Neural cell (in vitro differentiated cells): ENCODE results near the gene GAA. TPM values are rescaled to one million over a fixed set of nuclear protein-coding genes. Genes with fewer than 3 reads are reported as not detected.

ENCODE experiments used
- H2AFZ ChIP-seq: fragments of 200-600, 300-800 bp; sonication (generic), shearing (Covaris generic); 2 replicates; pipeline ENCODE4 v1.6.0; 2014; ENCODE audit warnings: low read depth, mild to moderate bottlenecking, antibody characterized with exemption, low read length, moderate library complexity
- H3F3A ChIP-seq: fragments of 200-600 bp; shearing (Covaris generic); 2 replicates; pipeline ENCODE4 v1.6.1; 2016; ENCODE audit warnings: mild to moderate bottlenecking, moderate library complexity, mixed read lengths, antibody characterized with exemption, low read length; ENCODE audit not compliant: insufficient read depth, poor library complexity, severe bottlenecking
- H3K27ac ChIP-seq: fragments of 200-600, 300-800 bp; sonication (generic), shearing (Covaris generic); 2 replicates; pipeline ENCODE4 v1.5.1; 2014; ENCODE audit warnings: mild to moderate bottlenecking, low read length, moderate library complexity
- H3K27me3 ChIP-seq: fragments of 300-800, 200-600 bp; sonication (generic), shearing (Covaris generic); 2 replicates; pipeline ENCODE4 v1.6.0; 2014; ENCODE audit warnings: mild to moderate bottlenecking, low read depth, low read length, moderate library complexity; ENCODE audit not compliant: insufficient read depth
- H3K36me3 ChIP-seq: fragments of 300-800, 200-600 bp; sonication (generic), shearing (Covaris generic); 2 replicates; pipeline ENCODE4 v1.5.1; 2014; ENCODE audit warnings: mild to moderate bottlenecking, antibody characterized with exemption, low read length, moderate library complexity; ENCODE audit not compliant: insufficient read depth
- H3K4me2 ChIP-seq: fragments of 300-800, 200-600 bp; sonication (generic), shearing (Covaris generic); 2 replicates; pipeline ENCODE4 v1.6.0; 2014; ENCODE audit warnings: mild to moderate bottlenecking, low read length
- H3K4me3 ChIP-seq: fragments of 300-800, 200-600 bp; sonication (generic), shearing (Covaris generic); 2 replicates; pipeline ENCODE4 v1.5.1; 2014; ENCODE audit warnings: mild to moderate bottlenecking, low read length, moderate library complexity
- H3K79me2 ChIP-seq: fragments of 200-600 bp; shearing (Covaris generic); replicated peaks from 2 replicates; pipeline ENCODE4 v1.6.0; 2014; ENCODE audit warnings: mild to moderate bottlenecking, low read length, moderate library complexity; ENCODE audit not compliant: insufficient read depth
- H3K9ac ChIP-seq: fragments of 300-800, 200-600 bp; sonication (generic), shearing (Covaris generic); 2 replicates; pipeline ENCODE4 v1.6.1; 2016; ENCODE audit warnings: mild to moderate bottlenecking, low read length, mixed read lengths
- H3K9me2 ChIP-seq: fragments of 200-600 bp; shearing (Covaris generic); 2 replicates; pipeline ENCODE4 v1.6.1; 2016; ENCODE audit warnings: mild to moderate bottlenecking, low read length, mixed read lengths; ENCODE audit not compliant: insufficient read depth
- H3K9me3 ChIP-seq: fragments of 200-600, 300-800 bp; sonication (generic), shearing (Covaris generic); 2 replicates; pipeline ENCODE4 v1.6.1; 2016; ENCODE audit warnings: mild to moderate bottlenecking, mixed run types, low read length, moderate library complexity, mixed read lengths
- H4K20me1 ChIP-seq: fragments of 200-600 bp; shearing (Covaris generic); 2 replicates; pipeline ENCODE4 v1.6.1; 2016; ENCODE audit warnings: mild to moderate bottlenecking, mixed run types; ENCODE audit not compliant: insufficient read depth
- EP300 ChIP-seq: fragments of 450-650 bp; conservative IDR thresholded peaks from 2 replicates; pipeline ENCODE4 v1.6.1; 2014; ENCODE audit warnings: antibody characterized with exemption, mild to moderate bottlenecking, moderate library complexity; ENCODE audit not compliant: poor library complexity, severe bottlenecking
- EZH2 ChIP-seq: fragments of 200-600, 300-800 bp; shearing (Covaris generic), sonication (generic); IDR thresholded peaks from 2 replicates; pipeline ENCODE4 v1.6.1; 2014; ENCODE audit warnings: antibody characterized with exemption, low read length, borderline replicate concordance, mild to moderate bottlenecking; ENCODE audit not compliant: insufficient read depth, poor library complexity, severe bottlenecking
- MXI1 ChIP-seq: fragments of 450-650 bp; conservative IDR thresholded peaks from 2 replicates; pipeline ENCODE4 v1.6.1; 2014; ENCODE audit warnings: antibody characterized with exemption, mild to moderate bottlenecking; ENCODE audit not compliant: poor library complexity, severe bottlenecking
- POLR2AphosphoS5 ChIP-seq: IDR thresholded peaks from 2 replicates; pipeline ENCODE4 v1.6.1; 2012
- RAD21 ChIP-seq: fragments of 450-650 bp; conservative IDR thresholded peaks from 2 replicates; pipeline ENCODE4 v1.6.1; 2014; ENCODE audit warnings: antibody characterized with exemption, mild to moderate bottlenecking, moderate library complexity
- SMC3 ChIP-seq: fragments of 450-650 bp; conservative IDR thresholded peaks from 2 replicates; pipeline ENCODE4 v1.6.1; 2014; ENCODE audit warnings: antibody characterized with exemption, mild to moderate bottlenecking, moderate library complexity; ENCODE audit not compliant: poor library complexity
- TAF1 ChIP-seq: IDR thresholded peaks from 2 replicates; pipeline ENCODE4 v1.6.1; 2012; ENCODE audit warnings: low read depth
- polyA plus RNA-seq: library from polyadenylated mRNA; depleted of rRNA; stranded (reverse); fragments of >200 nt; gene quantifications from 2 replicates; pipeline ENCODE4 v1.2.3, GENCODE V29; 2014
- TF ChIP-seq, protein P1 (sequence below): IDR thresholded peaks from 2 replicates; pipeline ENCODE4 v1.6.1; 2012; ENCODE audit warnings: borderline replicate concordance
- TF ChIP-seq, protein P2 (sequence below): fragments of 450-650 bp; IDR thresholded peaks from 2 replicates; pipeline ENCODE4 v1.5.1; 2014; ENCODE audit warnings: antibody characterized with exemption, mild to moderate bottlenecking, moderate library complexity; ENCODE audit not compliant: poor library complexity, severe bottlenecking

GAA gene
- polyA plus RNA-seq, 1 donor from 2014 or later, result 58.9 TPM

GRCh38 chr17:80116921-80117380 is 15.6 kb downstream of the GAA start:
- Histone ChIP-seq H3K27ac (no peak overlapping the region), H3K4me3 (no peak overlapping the region), H3K36me3 (no peaks in the 10 kb centered on the region), H3F3A (no peaks in the 10 kb centered on the region), H3K4me2 (no peak overlapping the region), H3K79me2 (no peaks in the 10 kb centered on the region), H3K9me3 (no peaks in the 10 kb centered on the region), H3K9me2 (no peaks in the 10 kb centered on the region), H3K27me3 (no peaks in the 10 kb centered on the region), H4K20me1 (no peaks in the 10 kb centered on the region), H2AFZ (no peak overlapping the region), H3K9ac (no peak overlapping the region)
- TF ChIP-seq, protein P1, sequence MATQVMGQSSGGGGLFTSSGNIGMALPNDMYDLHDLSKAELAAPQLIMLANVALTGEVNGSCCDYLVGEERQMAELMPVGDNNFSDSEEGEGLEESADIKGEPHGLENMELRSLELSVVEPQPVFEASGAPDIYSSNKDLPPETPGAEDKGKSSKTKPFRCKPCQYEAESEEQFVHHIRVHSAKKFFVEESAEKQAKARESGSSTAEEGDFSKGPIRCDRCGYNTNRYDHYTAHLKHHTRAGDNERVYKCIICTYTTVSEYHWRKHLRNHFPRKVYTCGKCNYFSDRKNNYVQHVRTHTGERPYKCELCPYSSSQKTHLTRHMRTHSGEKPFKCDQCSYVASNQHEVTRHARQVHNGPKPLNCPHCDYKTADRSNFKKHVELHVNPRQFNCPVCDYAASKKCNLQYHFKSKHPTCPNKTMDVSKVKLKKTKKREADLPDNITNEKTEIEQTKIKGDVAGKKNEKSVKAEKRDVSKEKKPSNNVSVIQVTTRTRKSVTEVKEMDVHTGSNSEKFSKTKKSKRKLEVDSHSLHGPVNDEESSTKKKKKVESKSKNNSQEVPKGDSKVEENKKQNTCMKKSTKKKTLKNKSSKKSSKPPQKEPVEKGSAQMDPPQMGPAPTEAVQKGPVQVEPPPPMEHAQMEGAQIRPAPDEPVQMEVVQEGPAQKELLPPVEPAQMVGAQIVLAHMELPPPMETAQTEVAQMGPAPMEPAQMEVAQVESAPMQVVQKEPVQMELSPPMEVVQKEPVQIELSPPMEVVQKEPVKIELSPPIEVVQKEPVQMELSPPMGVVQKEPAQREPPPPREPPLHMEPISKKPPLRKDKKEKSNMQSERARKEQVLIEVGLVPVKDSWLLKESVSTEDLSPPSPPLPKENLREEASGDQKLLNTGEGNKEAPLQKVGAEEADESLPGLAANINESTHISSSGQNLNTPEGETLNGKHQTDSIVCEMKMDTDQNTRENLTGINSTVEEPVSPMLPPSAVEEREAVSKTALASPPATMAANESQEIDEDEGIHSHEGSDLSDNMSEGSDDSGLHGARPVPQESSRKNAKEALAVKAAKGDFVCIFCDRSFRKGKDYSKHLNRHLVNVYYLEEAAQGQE, result no peak
- TF ChIP-seq POLR2AphosphoS5 (no peak), MXI1 (no peak), EP300 (no peak), EZH2 (no peak), RAD21 (no peak), TAF1 (no peak), SMC3 (no peak)
- TF ChIP-seq, protein P2, sequence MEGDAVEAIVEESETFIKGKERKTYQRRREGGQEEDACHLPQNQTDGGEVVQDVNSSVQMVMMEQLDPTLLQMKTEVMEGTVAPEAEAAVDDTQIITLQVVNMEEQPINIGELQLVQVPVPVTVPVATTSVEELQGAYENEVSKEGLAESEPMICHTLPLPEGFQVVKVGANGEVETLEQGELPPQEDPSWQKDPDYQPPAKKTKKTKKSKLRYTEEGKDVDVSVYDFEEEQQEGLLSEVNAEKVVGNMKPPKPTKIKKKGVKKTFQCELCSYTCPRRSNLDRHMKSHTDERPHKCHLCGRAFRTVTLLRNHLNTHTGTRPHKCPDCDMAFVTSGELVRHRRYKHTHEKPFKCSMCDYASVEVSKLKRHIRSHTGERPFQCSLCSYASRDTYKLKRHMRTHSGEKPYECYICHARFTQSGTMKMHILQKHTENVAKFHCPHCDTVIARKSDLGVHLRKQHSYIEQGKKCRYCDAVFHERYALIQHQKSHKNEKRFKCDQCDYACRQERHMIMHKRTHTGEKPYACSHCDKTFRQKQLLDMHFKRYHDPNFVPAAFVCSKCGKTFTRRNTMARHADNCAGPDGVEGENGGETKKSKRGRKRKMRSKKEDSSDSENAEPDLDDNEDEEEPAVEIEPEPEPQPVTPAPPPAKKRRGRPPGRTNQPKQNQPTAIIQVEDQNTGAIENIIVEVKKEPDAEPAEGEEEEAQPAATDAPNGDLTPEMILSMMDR, result no peak

- Histone ChIP-seq H3K27ac (no peak overlapping the region), H3F3A (no peaks in the 10 kb centered on the region), H3K9me2 (no peaks in the 10 kb centered on the region), H3K36me3 (no peaks in the 10 kb centered on the region), H3K4me2 (no peak overlapping the region), H3K9me3 (no peaks in the 10 kb centered on the region), H3K4me3 (no peak overlapping the region), H3K79me2 (no peaks in the 10 kb centered on the region), H3K27me3 (no peaks in the 10 kb centered on the region), H2AFZ (no peak overlapping the region), H3K9ac (no peak overlapping the region), H4K20me1 (no peaks in the 10 kb centered on the region)
- TF ChIP-seq, protein P1, result no peak
- TF ChIP-seq POLR2AphosphoS5, result no peak
- TF ChIP-seq TAF1, result no peak
- TF ChIP-seq EZH2, result no peak
- TF ChIP-seq MXI1, result no peak
- TF ChIP-seq SMC3, result no peak
- TF ChIP-seq, protein P2, result no peak
- TF ChIP-seq EP300, result no peak
- TF ChIP-seq RAD21, result no peak
These were observed 16.4 kb downstream of the GAA start for GRCh38 chr17:80117491-80118401.
